ENCODE results near the gene LIN7A. TPM values are rescaled to one million over a fixed set of nuclear protein-coding genes. Genes with fewer than 3 reads are reported as not detected.
A peak's percentile ranks its signal among the peaks of the same experiment; 100 is the strongest.

LIN7A gene
- total RNA-seq, 6 experiments from 2014 or later, result 13.4 to 24.2 (median 23.0) TPM

- H3K4me1 Mint-ChIP-seq (ENCODE audit: low read depth), result peaks cover 8% of the 10 kb centered on the region
- no peaks in the 10 kb centered on the region for H3K36me3 Mint-ChIP-seq (ENCODE audit: low read depth)
- H3K27ac Mint-ChIP-seq, result no peak overlapping the region
- TF ChIP-seq CTCF (IDR thresholded peaks at IDR 0.05), result no peak
- H3K4me3 Mint-ChIP-seq, result no peak overlapping the region
- no peaks in the 10 kb centered on the region for H3K27me3 Mint-ChIP-seq (ENCODE audit: insufficient read depth)
- no peaks in the 10 kb centered on the region for H3K9me3 Mint-ChIP-seq
- DNase-seq, result no peak
Measured at GRCh38 chr12:80749456-80749855, 188.3 kb downstream of the LIN7A start.

GRCh38 chr12:80747800-80748199 is 189.9 kb downstream of the LIN7A start:
- no peak for TF ChIP-seq CTCF (IDR thresholded peaks at IDR 0.05)
- Mint-ChIP-seq H3K4me1 (ENCODE audit: low read depth) (peaks cover 8% of the 10 kb centered on the region), H3K36me3 (ENCODE audit: low read depth) (no peaks in the 10 kb centered on the region), H3K27me3 (ENCODE audit: insufficient read depth) (0 out of 2 replicates have a peak, but pooled peaks cover 2% of the 10 kb centered on the region), H3K4me3 (no peak overlapping the region), H3K9me3 (no peaks in the 10 kb centered on the region), H3K27ac (no peak overlapping the region)
- no peak for DNase-seq

DNA sequence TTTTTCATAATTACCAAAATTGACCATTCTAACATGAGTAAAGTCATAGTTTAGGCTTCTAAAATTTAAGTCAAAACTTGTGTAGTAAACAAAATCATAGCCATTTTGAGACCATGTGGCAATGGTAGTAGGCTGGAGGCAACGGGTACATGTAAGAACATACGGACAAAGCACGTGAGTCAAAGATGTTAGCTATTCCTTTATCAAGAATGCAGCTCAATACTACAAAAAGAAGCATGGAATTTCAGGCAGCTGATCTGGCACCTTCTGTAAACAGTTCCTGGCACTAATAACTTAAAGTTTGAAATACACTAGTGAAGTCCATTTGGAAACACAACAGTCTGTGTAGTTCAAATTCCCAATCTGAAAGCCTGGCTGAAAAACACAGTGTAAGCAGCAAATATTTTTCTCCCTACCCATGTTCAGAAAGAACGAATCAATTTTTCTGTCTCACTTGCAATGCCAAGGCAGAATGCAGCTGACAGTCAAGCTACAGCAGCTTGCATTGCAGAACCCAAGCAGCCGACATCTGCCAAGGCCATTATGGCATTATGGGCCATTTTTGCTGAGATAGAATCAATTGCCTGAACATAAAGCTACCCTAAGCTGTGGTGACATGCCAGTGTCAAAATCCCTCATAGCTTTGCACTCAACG is 191.8 kb downstream of the LIN7A start:
- DNase-seq, result no peak
- Mint-ChIP-seq H3K4me3 (no peak overlapping the region), H3K9me3 (no peaks in the 10 kb centered on the region), H3K27ac (no peak overlapping the region), H3K4me1 (ENCODE audit: low read depth) (no peaks in the 10 kb centered on the region), H3K36me3 (ENCODE audit: low read depth) (no peaks in the 10 kb centered on the region), H3K27me3 (ENCODE audit: insufficient read depth) (0 out of 2 replicates have a peak, but pooled peaks cover 2% of the 10 kb centered on the region)
- no peak for TF ChIP-seq CTCF (IDR thresholded peaks at IDR 0.05)

Small RNA genes lying within 50 kb of the gene (microRNA-seq; reads per million reads assigned to microRNA genes)
- gene MIR617, result not detected
- 10.0 reads per million, percentile 8 among the genes with 10 or more reads in this experiment for gene MIR618

Other genes starting within 250 kb of the LIN7A start
- gene MYF6, start 230.3 kb downstream of the LIN7A start, total RNA-seq (2021; fragmentation: NEBNext Ultra II Directional; extraction: Animal tissue kit (Norgen Biotek cat#: 25700)), result not detected
- not detected for gene MYF5, start 221.0 kb downstream of the LIN7A start, total RNA-seq (2021; fragmentation: NEBNext Ultra II Directional; extraction: Animal tissue kit (Norgen Biotek cat#: 25700))
- gene ACSS3, start 140.1 kb upstream of the LIN7A start, total RNA-seq (2021; fragmentation: NEBNext Ultra II Directional; extraction: Animal tissue kit (Norgen Biotek cat#: 25700)), result 1 to 10 TPM in 1 of 6 experiments, under 1 TPM in 5; 0.66 to 1.1 (median 0.91) TPM